WTC11 (cell line): ENCODE data around the gene ARHGAP22. TPM values are rescaled to one million over a fixed set of nuclear protein-coding genes. Genes with fewer than 3 reads are reported as not detected.

Experiments used
- ATAC-seq: fragments of 200-7000 bp; cut with Tn5 transposase; 2 replicates; pipeline ENCODE4 v1.10.0; 2021; ENCODE audit warnings: mild to moderate bottlenecking, moderate library complexity
- CTCF ChIA-PET: fragments of 300-600 bp; sonication (Branson Sonifier 250); formaldehyde crosslinking; loops from one replicate; lab custom pipeline; 2021; ENCODE audit warnings: antibody characterized with exemption; lab: Charles Lee
- POLR2A ChIA-PET: fragments of 350-600 bp; sonication (Branson Sonifier 250); formaldehyde crosslinking; loops from one replicate; lab custom pipeline; 2021; ENCODE audit warnings: antibody characterized with exemption; lab: Charles Lee
- DNase-seq: peaks from one replicate; pipeline ENCODE4 v3.0.0; 2021; ENCODE audit warnings: low spot score
- H3K27ac Mint-ChIP-seq: 2 replicates; pipeline ENCODE4 v1.8.0; 2021; ENCODE audit warnings: mixed read lengths
- H3K27me3 Mint-ChIP-seq: 2 replicates; pipeline ENCODE4 v1.8.0; 2021; ENCODE audit warnings: low read depth, mild to moderate bottlenecking, moderate library complexity, mixed read lengths
- H3K36me3 Mint-ChIP-seq: 2 replicates; pipeline ENCODE4 v1.8.0; 2021; ENCODE audit warnings: mixed read lengths
- H3K4me1 Mint-ChIP-seq: 2 replicates; pipeline ENCODE4 v1.8.0; 2022; ENCODE audit warnings: mixed read lengths
- H3K4me3 Mint-ChIP-seq: 2 replicates; pipeline ENCODE4 v1.8.0; 2021; ENCODE audit warnings: mild to moderate bottlenecking, moderate library complexity, mixed read lengths
- H3K9me3 Mint-ChIP-seq: 2 replicates; pipeline ENCODE4 v1.8.0; 2021; ENCODE audit warnings: mixed read lengths
- ATF1 ChIP-seq: sonication (generic); formaldehyde crosslinking; IDR thresholded peaks from 2 replicates; pipeline ENCODE4 v1.8.1; 2023; ENCODE audit warnings: mild to moderate bottlenecking, moderate library complexity, missing genetic modification reagents
- ESRRA ChIP-seq: sonication (generic); formaldehyde crosslinking; IDR thresholded peaks from 2 replicates; pipeline ENCODE4 v1.8.1; 2022; ENCODE audit warnings: mild to moderate bottlenecking, missing genetic modification reagents, borderline replicate concordance
- ETV6 ChIP-seq: sonication (generic); formaldehyde crosslinking; IDR thresholded peaks from 2 replicates; pipeline ENCODE4 v1.8.1; 2022; ENCODE audit warnings: mild to moderate bottlenecking, missing genetic modification reagents
- FOXP1 ChIP-seq: sonication (generic); formaldehyde crosslinking; IDR thresholded peaks from 2 replicates; pipeline ENCODE4 v1.8.0; 2022; ENCODE audit warnings: missing genetic modification reagents, mild to moderate bottlenecking, moderate library complexity, borderline replicate concordance
- GABPB1 ChIP-seq: sonication (generic); formaldehyde crosslinking; IDR thresholded peaks from 2 replicates; pipeline ENCODE4 v1.8.1; 2023; ENCODE audit warnings: mild to moderate bottlenecking, missing genetic modification reagents
- GRHL2 ChIP-seq: fragments of 250-450 bp; sonication (Bioruptor Pico); IDR thresholded peaks from 2 replicates; pipeline ENCODE4 v1.8.0; 2022; ENCODE audit warnings: mild to moderate bottlenecking, moderate library complexity; ENCODE audit not compliant: insufficient replicate concordance, severe bottlenecking
- IRF2 ChIP-seq: sonication (generic); formaldehyde crosslinking; IDR thresholded peaks from 2 replicates; pipeline ENCODE4 v1.8.0; 2022; ENCODE audit warnings: low read depth, missing genetic modification reagents, borderline replicate concordance
- KAT7 ChIP-seq: sonication (generic); formaldehyde crosslinking; IDR thresholded peaks from 2 replicates; pipeline ENCODE4 v1.8.1; 2023; ENCODE audit warnings: missing genetic modification reagents, mild to moderate bottlenecking, borderline replicate concordance
- NFE2L1 ChIP-seq: sonication (generic); formaldehyde crosslinking; IDR thresholded peaks from 2 replicates; pipeline ENCODE4 v1.8.1; 2023; ENCODE audit warnings: missing genetic modification reagents
- NR2C2 ChIP-seq: sonication (generic); formaldehyde crosslinking; IDR thresholded peaks from 2 replicates; pipeline ENCODE4 v1.8.0; 2022; ENCODE audit warnings: mild to moderate bottlenecking, missing genetic modification reagents
- TCF7 ChIP-seq: sonication (generic); formaldehyde crosslinking; IDR thresholded peaks from 2 replicates; pipeline ENCODE4 v1.8.0; 2022; ENCODE audit warnings: mild to moderate bottlenecking, low read depth, missing genetic modification reagents, moderate library complexity
- ZNF232 ChIP-seq: sonication (generic); formaldehyde crosslinking; IDR thresholded peaks from 2 replicates; pipeline ENCODE4 v1.8.0; 2022; ENCODE audit warnings: mild to moderate bottlenecking, missing genetic modification reagents
- ZNF416 ChIP-seq: fragments of 250-450 bp; sonication (Bioruptor Pico); IDR thresholded peaks from 2 replicates; pipeline ENCODE4 v1.9.0; 2021; ENCODE audit warnings: mild to moderate bottlenecking, inconsistent platforms
- ZNF423 ChIP-seq: fragments of 250-450 bp; sonication (Bioruptor Pico); IDR thresholded peaks from 2 replicates; pipeline ENCODE4 v2.1.2; 2022; ENCODE audit warnings: mild to moderate bottlenecking, moderate library complexity
- ZNF671 ChIP-seq: fragments of 250-450 bp; sonication (Bioruptor Pico); IDR thresholded peaks from 2 replicates; pipeline ENCODE4 v1.8.0; 2021; ENCODE audit warnings: mild to moderate bottlenecking
- total RNA-seq: library from RNA; stranded (reverse); gene quantifications from 3 replicates; pipeline ENCODE4 v1.2.3, GENCODE V29; 2021
- TF ChIP-seq, protein P1 (sequence below): fragments of 250-450 bp; sonication (Bioruptor Pico); IDR thresholded peaks from 2 replicates; pipeline ENCODE4 v1.9.0; 2021; ENCODE audit warnings: mild to moderate bottlenecking
- TF ChIP-seq, protein P2 (sequence below): sonication (generic); formaldehyde crosslinking; IDR thresholded peaks from 2 replicates; pipeline ENCODE4 v1.8.1; 2022; ENCODE audit warnings: mild to moderate bottlenecking, moderate library complexity, missing genetic modification reagents
- TF ChIP-seq, protein P3 (sequence below): sonication (generic); formaldehyde crosslinking; IDR thresholded peaks from 2 replicates; pipeline ENCODE4 v1.8.1; 2023; ENCODE audit warnings: mild to moderate bottlenecking, missing genetic modification reagents, moderate library complexity
- TF ChIP-seq, protein P4 (sequence below): sonication (generic); formaldehyde crosslinking; conservative IDR thresholded peaks from 2 replicates; pipeline ENCODE4 v1.8.1; 2023; ENCODE audit warnings: mild to moderate bottlenecking, low read depth, missing genetic modification reagents, moderate library complexity
- TF ChIP-seq, protein P5 (sequence below): sonication (generic); formaldehyde crosslinking; IDR thresholded peaks from 2 replicates; pipeline ENCODE4 v1.8.1; 2023; ENCODE audit warnings: mild to moderate bottlenecking, missing genetic modification reagents, borderline replicate concordance
- TF ChIP-seq, protein P6 (sequence below): fragments of 200-600 bp; IDR thresholded peaks from 2 replicates; pipeline ENCODE4 v1.8.0; 2022; ENCODE audit warnings: antibody characterized with exemption
- TF ChIP-seq, protein P7 (sequence below): fragments of 250-450 bp; sonication (Bioruptor Pico); IDR thresholded peaks from 2 replicates; pipeline ENCODE4 v1.8.0; 2021; ENCODE audit warnings: mild to moderate bottlenecking

The ARHGAP22 gene
- total RNA-seq, 1 experiment from 2014 or later: 8.6 TPM

DNA sequence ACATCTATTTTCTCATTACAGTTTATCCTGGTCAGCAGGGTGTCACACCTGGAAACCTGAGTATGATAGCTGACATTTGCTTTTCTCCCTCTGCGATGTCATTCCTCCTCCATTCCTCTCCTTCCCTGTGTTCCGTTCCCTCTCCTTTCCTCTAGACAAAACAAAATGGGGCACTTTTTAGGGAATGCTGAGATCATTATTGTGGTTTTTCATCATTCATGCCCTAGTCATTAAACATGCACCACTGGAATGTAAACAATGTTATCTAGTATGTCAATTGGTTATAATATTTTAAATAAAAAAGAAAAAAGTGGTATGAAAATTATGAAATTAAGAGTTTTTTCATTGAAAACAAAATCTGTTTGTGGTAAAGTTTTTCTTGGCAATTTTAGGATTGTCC, 165.8 kb downstream of the ARHGAP22 start:
- ATAC-seq: no peak
- Mint-ChIP-seq H3K27me3 (no peaks in the 10 kb centered on the region), H3K4me1 (peaks cover 6% of the 10 kb centered on the region), H3K36me3 (no peaks in the 10 kb centered on the region), H3K9me3 (no peaks in the 10 kb centered on the region), H3K27ac (0 out of 2 replicates have a peak overlapping the region, but pooled peaks have one; percentile 25), H3K4me3 (no peak overlapping the region)
- DNase-seq: no peak
- POLR2A ChIA-PET: no interaction called here
- TF ChIP-seq ATF1 (CRISPR knock-in tag): no peak
- TF ChIP-seq, protein P1, sequence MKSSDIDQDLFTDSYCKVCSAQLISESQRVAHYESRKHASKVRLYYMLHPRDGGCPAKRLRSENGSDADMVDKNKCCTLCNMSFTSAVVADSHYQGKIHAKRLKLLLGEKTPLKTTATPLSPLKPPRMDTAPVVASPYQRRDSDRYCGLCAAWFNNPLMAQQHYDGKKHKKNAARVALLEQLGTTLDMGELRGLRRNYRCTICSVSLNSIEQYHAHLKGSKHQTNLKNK: no peak
- no peak for TF ChIP-seq KAT7
- TF ChIP-seq, protein P2, sequence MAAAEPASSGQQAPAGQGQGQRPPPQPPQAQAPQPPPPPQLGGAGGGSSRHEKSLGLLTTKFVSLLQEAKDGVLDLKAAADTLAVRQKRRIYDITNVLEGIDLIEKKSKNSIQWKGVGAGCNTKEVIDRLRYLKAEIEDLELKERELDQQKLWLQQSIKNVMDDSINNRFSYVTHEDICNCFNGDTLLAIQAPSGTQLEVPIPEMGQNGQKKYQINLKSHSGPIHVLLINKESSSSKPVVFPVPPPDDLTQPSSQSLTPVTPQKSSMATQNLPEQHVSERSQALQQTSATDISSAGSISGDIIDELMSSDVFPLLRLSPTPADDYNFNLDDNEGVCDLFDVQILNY (CRISPR knock-in tag): no peak
- TF ChIP-seq GABPB1 (CRISPR knock-in tag): no peak
- TF ChIP-seq GRHL2 (CRISPR knock-in tag): no peak
- TF ChIP-seq, protein P3, sequence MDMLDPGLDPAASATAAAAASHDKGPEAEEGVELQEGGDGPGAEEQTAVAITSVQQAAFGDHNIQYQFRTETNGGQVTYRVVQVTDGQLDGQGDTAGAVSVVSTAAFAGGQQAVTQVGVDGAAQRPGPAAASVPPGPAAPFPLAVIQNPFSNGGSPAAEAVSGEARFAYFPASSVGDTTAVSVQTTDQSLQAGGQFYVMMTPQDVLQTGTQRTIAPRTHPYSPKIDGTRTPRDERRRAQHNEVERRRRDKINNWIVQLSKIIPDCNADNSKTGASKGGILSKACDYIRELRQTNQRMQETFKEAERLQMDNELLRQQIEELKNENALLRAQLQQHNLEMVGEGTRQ (CRISPR knock-in tag): no peak
- no peak for TF ChIP-seq IRF2 (CRISPR knock-in tag)
- TF ChIP-seq, protein P4, sequence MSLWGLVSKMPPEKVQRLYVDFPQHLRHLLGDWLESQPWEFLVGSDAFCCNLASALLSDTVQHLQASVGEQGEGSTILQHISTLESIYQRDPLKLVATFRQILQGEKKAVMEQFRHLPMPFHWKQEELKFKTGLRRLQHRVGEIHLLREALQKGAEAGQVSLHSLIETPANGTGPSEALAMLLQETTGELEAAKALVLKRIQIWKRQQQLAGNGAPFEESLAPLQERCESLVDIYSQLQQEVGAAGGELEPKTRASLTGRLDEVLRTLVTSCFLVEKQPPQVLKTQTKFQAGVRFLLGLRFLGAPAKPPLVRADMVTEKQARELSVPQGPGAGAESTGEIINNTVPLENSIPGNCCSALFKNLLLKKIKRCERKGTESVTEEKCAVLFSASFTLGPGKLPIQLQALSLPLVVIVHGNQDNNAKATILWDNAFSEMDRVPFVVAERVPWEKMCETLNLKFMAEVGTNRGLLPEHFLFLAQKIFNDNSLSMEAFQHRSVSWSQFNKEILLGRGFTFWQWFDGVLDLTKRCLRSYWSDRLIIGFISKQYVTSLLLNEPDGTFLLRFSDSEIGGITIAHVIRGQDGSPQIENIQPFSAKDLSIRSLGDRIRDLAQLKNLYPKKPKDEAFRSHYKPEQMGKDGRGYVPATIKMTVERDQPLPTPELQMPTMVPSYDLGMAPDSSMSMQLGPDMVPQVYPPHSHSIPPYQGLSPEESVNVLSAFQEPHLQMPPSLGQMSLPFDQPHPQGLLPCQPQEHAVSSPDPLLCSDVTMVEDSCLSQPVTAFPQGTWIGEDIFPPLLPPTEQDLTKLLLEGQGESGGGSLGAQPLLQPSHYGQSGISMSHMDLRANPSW (CRISPR knock-in tag): no peak
- TF ChIP-seq, protein P5, sequence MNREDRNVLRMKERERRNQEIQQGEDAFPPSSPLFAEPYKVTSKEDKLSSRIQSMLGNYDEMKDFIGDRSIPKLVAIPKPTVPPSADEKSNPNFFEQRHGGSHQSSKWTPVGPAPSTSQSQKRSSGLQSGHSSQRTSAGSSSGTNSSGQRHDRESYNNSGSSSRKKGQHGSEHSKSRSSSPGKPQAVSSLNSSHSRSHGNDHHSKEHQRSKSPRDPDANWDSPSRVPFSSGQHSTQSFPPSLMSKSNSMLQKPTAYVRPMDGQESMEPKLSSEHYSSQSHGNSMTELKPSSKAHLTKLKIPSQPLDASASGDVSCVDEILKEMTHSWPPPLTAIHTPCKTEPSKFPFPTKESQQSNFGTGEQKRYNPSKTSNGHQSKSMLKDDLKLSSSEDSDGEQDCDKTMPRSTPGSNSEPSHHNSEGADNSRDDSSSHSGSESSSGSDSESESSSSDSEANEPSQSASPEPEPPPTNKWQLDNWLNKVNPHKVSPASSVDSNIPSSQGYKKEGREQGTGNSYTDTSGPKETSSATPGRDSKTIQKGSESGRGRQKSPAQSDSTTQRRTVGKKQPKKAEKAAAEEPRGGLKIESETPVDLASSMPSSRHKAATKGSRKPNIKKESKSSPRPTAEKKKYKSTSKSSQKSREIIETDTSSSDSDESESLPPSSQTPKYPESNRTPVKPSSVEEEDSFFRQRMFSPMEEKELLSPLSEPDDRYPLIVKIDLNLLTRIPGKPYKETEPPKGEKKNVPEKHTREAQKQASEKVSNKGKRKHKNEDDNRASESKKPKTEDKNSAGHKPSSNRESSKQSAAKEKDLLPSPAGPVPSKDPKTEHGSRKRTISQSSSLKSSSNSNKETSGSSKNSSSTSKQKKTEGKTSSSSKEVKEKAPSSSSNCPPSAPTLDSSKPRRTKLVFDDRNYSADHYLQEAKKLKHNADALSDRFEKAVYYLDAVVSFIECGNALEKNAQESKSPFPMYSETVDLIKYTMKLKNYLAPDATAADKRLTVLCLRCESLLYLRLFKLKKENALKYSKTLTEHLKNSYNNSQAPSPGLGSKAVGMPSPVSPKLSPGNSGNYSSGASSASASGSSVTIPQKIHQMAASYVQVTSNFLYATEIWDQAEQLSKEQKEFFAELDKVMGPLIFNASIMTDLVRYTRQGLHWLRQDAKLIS (CRISPR knock-in tag): no peak
- no peak for TF ChIP-seq NR2C2 (CRISPR knock-in tag)
- no peak for TF ChIP-seq ETV6 (CRISPR knock-in tag)
- TF ChIP-seq, protein P6, sequence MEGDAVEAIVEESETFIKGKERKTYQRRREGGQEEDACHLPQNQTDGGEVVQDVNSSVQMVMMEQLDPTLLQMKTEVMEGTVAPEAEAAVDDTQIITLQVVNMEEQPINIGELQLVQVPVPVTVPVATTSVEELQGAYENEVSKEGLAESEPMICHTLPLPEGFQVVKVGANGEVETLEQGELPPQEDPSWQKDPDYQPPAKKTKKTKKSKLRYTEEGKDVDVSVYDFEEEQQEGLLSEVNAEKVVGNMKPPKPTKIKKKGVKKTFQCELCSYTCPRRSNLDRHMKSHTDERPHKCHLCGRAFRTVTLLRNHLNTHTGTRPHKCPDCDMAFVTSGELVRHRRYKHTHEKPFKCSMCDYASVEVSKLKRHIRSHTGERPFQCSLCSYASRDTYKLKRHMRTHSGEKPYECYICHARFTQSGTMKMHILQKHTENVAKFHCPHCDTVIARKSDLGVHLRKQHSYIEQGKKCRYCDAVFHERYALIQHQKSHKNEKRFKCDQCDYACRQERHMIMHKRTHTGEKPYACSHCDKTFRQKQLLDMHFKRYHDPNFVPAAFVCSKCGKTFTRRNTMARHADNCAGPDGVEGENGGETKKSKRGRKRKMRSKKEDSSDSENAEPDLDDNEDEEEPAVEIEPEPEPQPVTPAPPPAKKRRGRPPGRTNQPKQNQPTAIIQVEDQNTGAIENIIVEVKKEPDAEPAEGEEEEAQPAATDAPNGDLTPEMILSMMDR: no peak
- no peak for TF ChIP-seq ZNF232
- TF ChIP-seq ZNF416 (CRISPR knock-in tag): no peak
- CTCF ChIA-PET: no interaction called here

DNA sequence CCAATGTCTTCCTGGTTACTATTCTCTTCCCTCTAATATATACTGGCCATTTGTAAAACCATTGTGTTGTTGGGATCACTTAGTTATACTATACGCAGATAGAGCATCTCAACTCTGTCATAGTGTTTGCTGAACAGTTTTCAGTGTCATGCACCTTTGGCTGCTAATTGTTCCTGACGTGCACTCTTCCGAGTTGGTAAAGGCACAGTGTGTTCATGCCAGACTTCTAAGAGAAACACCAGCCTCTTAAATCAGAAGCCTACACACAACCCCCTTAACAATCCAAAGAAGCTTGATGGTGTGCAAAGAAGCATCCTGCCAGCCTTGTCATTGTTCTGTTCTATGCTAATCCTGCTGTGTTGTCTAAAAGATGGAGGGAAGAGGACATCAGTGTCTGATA, 167.3 kb downstream of the ARHGAP22 start:
- no peaks in the 10 kb centered on the region for H3K9me3 Mint-ChIP-seq
- CTCF ChIA-PET: interaction anchor here (1.1 kb wide), 1 partner anchor 219 kb away, joined by 4 read pairs; no protein-coding TSS in a partner anchor
- ATAC-seq (no peak), DNase-seq (no peak)
- POLR2A ChIA-PET: no interaction called here
- H3K27ac Mint-ChIP-seq: no peak overlapping the region
- H3K27me3 Mint-ChIP-seq: no peaks in the 10 kb centered on the region
- no peaks in the 10 kb centered on the region; the same call in 1 of the 2 replicates for H3K4me1 Mint-ChIP-seq
- H3K36me3 Mint-ChIP-seq: no peaks in the 10 kb centered on the region
- H3K4me3 Mint-ChIP-seq: no peak overlapping the region
- no peak for TF ChIP-seq NFE2L1 (CRISPR knock-in tag)
- TF ChIP-seq, protein P6: no peak
- no peak for TF ChIP-seq ETV6 (CRISPR knock-in tag)
- TF ChIP-seq FOXP1 (CRISPR knock-in tag): no peak
- no peak for TF ChIP-seq TCF7 (CRISPR knock-in tag)
- TF ChIP-seq, protein P7, sequence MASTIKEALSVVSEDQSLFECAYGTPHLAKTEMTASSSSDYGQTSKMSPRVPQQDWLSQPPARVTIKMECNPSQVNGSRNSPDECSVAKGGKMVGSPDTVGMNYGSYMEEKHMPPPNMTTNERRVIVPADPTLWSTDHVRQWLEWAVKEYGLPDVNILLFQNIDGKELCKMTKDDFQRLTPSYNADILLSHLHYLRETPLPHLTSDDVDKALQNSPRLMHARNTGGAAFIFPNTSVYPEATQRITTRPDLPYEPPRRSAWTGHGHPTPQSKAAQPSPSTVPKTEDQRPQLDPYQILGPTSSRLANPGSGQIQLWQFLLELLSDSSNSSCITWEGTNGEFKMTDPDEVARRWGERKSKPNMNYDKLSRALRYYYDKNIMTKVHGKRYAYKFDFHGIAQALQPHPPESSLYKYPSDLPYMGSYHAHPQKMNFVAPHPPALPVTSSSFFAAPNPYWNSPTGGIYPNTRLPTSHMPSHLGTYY (CRISPR knock-in tag): no peak
- TF ChIP-seq ZNF423: no peak
- TF ChIP-seq ZNF671 (CRISPR knock-in tag): no peak
- TF ChIP-seq ESRRA (CRISPR knock-in tag): no peak
